GM08714 (cell line): ENCODE results near the gene HKDC1.

Source experiments
- H3K4me3 ChIP-seq: fragments of 200-500 bp; sonication (Bioruptor generic); 2 replicates; pipeline ENCODE4 v1.5.1; 2014; ENCODE audit warnings: mild to moderate bottlenecking, low read length, inconsistent platforms
- ZNF274 ChIP-seq: IDR thresholded peaks from 2 replicates; pipeline ENCODE4 v1.6.1; 2012; ENCODE audit warnings: mild to moderate bottlenecking, low read depth, low read length

HKDC1 gene

GRCh38 chr10:69225681-69226080, 5.5 kb downstream of the HKDC1 start:
- TF ChIP-seq ZNF274: no peak
- no peak overlapping the region for H3K4me3 ChIP-seq

- no peak for TF ChIP-seq ZNF274
Observed at GRCh38 chr10:69226919-69227450, 6.9 kb downstream of the HKDC1 start.

DNA sequence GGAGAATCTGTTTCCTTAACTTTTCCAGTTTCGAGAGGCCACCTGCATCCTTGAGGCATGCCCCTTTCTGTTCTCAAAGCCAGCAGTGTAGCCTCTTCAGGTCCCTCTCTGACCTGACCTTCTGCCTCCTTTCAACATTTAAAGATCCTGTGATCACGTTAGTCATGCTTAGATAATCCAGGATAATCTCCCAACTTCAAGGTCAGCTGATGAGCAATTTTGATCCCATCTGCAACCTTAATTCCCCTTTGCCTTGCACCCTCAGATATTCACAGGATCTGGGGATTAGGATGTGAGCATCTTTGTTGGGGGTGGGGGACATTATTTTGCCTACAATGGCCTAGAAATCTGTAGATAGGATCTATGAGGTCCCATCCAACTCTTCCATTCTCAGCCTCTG, 8.0 kb downstream of the HKDC1 start:
- TF ChIP-seq ZNF274: no peak
- no peak overlapping the region for H3K4me3 ChIP-seq

More at GRCh38 chr10:69226919-69227450, 6.9 kb downstream of the HKDC1 start:
- no peak overlapping the region for H3K4me3 ChIP-seq

- TF ChIP-seq ZNF274: no peak
- H3K4me3 ChIP-seq: no peak overlapping the region; the same call in 1 of the 2 replicates
Observed at GRCh38 chr10:69229616-69229916, 9.4 kb downstream of the HKDC1 start.

DNA sequence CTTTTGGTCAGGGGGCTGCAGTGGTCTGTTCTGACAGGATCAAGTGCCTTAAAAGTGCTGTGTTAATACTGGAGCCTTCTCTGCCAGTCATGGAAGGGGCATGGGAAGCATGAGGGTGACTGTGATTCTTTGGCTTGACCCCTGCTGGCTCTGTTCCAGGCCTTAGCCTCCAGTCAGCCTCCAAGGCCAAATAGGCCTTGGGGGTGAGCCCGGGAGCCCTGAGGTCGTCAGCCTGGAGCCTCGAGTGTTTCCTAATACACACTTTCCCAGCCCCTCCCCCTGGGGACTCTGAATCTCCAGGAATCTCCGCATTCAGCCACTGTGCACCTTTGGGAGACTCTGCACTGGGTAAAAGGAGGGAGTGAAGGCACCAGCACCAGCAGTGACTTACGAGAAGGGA, 10.0 kb downstream of the HKDC1 start:
- no peak for TF ChIP-seq ZNF274
- no peak overlapping the region for H3K4me3 ChIP-seq

DNA sequence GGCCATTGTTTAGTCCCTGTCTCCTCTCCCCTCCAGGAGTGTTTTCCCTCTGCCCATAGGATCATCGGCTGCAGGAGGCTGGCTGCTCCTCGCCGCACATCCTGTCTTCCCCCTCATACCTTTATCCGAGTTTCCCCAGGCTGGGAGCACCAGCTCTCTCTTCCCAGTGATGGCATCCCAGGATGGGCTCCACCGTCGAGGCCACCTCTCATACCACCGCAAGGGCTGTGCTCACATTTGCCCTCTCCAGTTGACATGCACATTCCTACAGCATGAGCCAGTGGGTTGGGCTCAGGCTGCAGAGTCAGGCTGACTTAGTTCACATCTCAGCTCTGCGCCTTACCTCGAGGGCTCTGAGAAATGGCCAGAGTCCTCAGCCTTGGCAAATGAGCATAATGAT, 12.1 kb downstream of the HKDC1 start:
- TF ChIP-seq ZNF274: no peak
- H3K4me3 ChIP-seq: no peak overlapping the region

GRCh38 chr10:69232736-69233480, 12.8 kb downstream of the HKDC1 start:
- TF ChIP-seq ZNF274: no peak
- H3K4me3 ChIP-seq: no peak overlapping the region

DNA sequence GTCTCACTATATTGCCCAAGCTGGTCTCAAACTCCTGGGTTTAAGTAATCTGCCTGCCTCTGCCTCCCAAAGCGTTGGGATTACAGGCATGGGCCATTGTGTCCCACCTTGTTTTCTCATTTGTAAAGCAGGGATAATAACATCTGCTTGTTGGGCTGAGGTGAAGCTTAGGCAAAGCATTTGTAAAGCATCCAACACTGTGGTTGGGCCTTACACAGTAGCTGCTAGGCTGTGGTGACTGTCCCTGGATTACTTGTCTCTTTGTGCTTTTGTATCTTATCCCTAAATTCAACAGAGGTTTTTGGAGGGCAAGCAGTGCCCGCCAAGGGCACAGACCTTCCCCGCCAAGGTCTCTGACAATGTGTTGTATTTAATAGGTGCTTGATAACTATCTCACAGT, 14.3 kb downstream of the HKDC1 start:
- no peak overlapping the region for H3K4me3 ChIP-seq
- no peak for TF ChIP-seq ZNF274

- no peak for TF ChIP-seq ZNF274
- H3K4me3 ChIP-seq: no peak overlapping the region
Observed at GRCh38 chr10:69237528-69238159, 17.5 kb downstream of the HKDC1 start.

- H3K4me3 ChIP-seq: no peak overlapping the region
- no peak for TF ChIP-seq ZNF274
Observed at GRCh38 chr10:69239136-69239535, 19.0 kb downstream of the HKDC1 start.

GRCh38 chr10:69239816-69240434, 19.8 kb downstream of the HKDC1 start:
- TF ChIP-seq ZNF274: no peak
- no peak overlapping the region for H3K4me3 ChIP-seq

DNA sequence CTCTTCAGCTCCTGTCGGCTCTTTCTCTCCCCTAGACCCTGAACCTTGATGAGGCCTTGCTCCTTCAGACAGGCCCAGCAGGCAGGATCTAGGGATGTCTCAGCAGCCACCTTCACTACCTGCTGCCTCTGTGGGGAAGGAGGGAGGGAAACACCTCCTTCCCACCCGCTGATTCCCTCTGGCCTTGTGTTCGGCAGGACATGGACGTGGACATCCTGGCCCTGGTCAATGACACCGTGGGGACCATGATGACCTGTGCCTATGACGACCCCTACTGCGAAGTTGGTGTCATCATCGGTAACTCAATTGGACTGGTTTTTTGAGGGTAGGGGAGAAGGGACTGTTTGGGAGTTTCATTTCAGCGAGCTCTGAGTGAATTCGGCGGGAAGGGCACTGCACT, 20.3 kb downstream of the HKDC1 start:
- TF ChIP-seq ZNF274: no peak
- H3K4me3 ChIP-seq: no peak overlapping the region

DNA sequence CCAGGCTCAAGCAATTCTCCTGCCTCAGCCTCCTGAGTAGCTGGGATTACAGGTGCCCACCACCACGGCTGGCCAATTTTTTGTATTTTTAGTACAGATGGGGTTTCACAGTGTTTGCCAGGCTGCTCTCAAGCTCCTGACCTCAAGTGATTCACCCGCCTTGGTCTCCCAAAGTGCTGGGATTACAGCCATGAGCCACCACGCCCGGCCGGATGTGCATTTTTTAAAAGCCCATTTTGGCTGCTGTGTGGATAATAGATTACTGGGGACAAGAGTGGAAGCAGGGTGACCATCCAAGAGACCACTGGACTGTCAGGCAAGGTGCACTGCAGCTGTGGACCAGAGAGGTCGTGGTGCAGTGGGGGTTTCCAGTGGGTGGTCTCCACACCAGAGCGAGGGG, 21.4 kb downstream of the HKDC1 start:
- no peak for TF ChIP-seq ZNF274
- H3K4me3 ChIP-seq: no peak overlapping the region

GRCh38 chr10:69242040-69242851, 22.1 kb downstream of the HKDC1 start:
- TF ChIP-seq ZNF274: no peak
- no peak overlapping the region for H3K4me3 ChIP-seq
